Activated T-helper 1 cell treated with anti-CD3 and anti-CD28 coated beads, Interleukin-12 subunit alpha, Interleukin-12 subunit beta, Interleukin-2, Interleukin-4 antibody, amounts not matched to agents 30 ng/mL and 10 ng/mL and 1 ng/mL, durations not matched to agents 14 hours and 24 hours and 36 hours (primary cell): Measurements from ENCODE around the gene FASN. TPM values are rescaled to one million over a fixed set of nuclear protein-coding genes. Genes with fewer than 3 reads are reported as not detected.

Experiments used
- DNase-seq: peaks from one replicate; pipeline ENCODE4 v3.0.0; 2021; ENCODE audit warnings: low spot score
- H3K27ac Mint-ChIP-seq: one replicate; pipeline ENCODE4 v1.8.0; 2021; ENCODE audit warnings: mild to moderate bottlenecking, mixed read lengths
- H3K27me3 Mint-ChIP-seq: one replicate; pipeline ENCODE4 v1.8.0; 2022; ENCODE audit warnings: mild to moderate bottlenecking, moderate library complexity, mixed read lengths; ENCODE audit not compliant: insufficient read depth
- H3K36me3 Mint-ChIP-seq: one replicate; pipeline ENCODE4 v1.8.0; 2021; ENCODE audit warnings: low read depth, mixed read lengths
- H3K4me1 Mint-ChIP-seq: one replicate; pipeline ENCODE4 v1.8.0; 2021; ENCODE audit warnings: low read depth, mixed read lengths
- H3K4me3 Mint-ChIP-seq: one replicate; pipeline ENCODE4 v1.8.0; 2021; ENCODE audit warnings: mild to moderate bottlenecking, moderate library complexity, mixed read lengths
- H3K9me3 Mint-ChIP-seq: one replicate; pipeline ENCODE4 v1.8.0; 2021; ENCODE audit warnings: mixed read lengths
- intact Hi-C: fragments of 100-400 bp; cut with micrococcal nuclease; formaldehyde crosslinking; loops from one replicate; pipeline ENCODE4 v1.15.1; 2024
- total RNA-seq: library from RNA; stranded (reverse); gene quantifications from 2 replicates; pipeline ENCODE4 v1.2.3, GENCODE V29; 2022

Gene FASN
- total RNA-seq, 1 donor from 2014 or later: 421 TPM

- Mint-ChIP-seq H3K9me3 (no peaks in the 10 kb centered on the region), H3K4me3 (peak overlapping the region; percentile 77), H3K36me3 (peaks cover 11% of the 10 kb centered on the region), H3K4me1 (peaks cover 24% of the 10 kb centered on the region), H3K27ac (no peak overlapping the region), H3K27me3 (peaks cover 2% of the 10 kb centered on the region)
- DNase-seq: no peak
- intact Hi-C loops: loop anchor here (5.0 kb wide), 1 partner anchor 164 kb away; the partner anchor contains the start of gene ARHGDIA
Measured at GRCh38 chr17:82035956-82036633, 61.9 kb downstream of the FASN start.

- peaks cover 11% of the 10 kb centered on the region for H3K36me3 Mint-ChIP-seq
Measured at GRCh38 chr17:82035488-82035887, 62.5 kb downstream of the FASN start.

GRCh38 chr17:82034371-82035011 is 63.5 kb downstream of the FASN start:
- no peak for DNase-seq
- peaks cover 24% of the 10 kb centered on the region for H3K4me1 Mint-ChIP-seq
- no peak overlapping the region for H3K27ac Mint-ChIP-seq
- intact Hi-C loops: loop anchor here (5.0 kb wide), 1 partner anchor 162 kb away; the partner anchor contains the start of gene ARHGDIA
- no peaks in the 10 kb centered on the region for H3K9me3 Mint-ChIP-seq
- peaks cover 13% of the 10 kb centered on the region for H3K36me3 Mint-ChIP-seq
- H3K4me3 Mint-ChIP-seq: peak overlapping the region; percentile 77
- no peaks in the 10 kb centered on the region for H3K27me3 Mint-ChIP-seq

More at GRCh38 chr17:82035488-82035887, 62.5 kb downstream of the FASN start:
- intact Hi-C loops: loop anchor here (5.0 kb wide), 1 partner anchor 163 kb away; the partner anchor contains the start of gene ARHGDIA
- Mint-ChIP-seq H3K27ac (peak overlapping the region; percentile 2), H3K9me3 (no peaks in the 10 kb centered on the region), H3K27me3 (peaks cover 2% of the 10 kb centered on the region), H3K4me1 (peaks cover 24% of the 10 kb centered on the region), H3K4me3 (peak overlapping the region; percentile 77)
- no peak for DNase-seq

DNA sequence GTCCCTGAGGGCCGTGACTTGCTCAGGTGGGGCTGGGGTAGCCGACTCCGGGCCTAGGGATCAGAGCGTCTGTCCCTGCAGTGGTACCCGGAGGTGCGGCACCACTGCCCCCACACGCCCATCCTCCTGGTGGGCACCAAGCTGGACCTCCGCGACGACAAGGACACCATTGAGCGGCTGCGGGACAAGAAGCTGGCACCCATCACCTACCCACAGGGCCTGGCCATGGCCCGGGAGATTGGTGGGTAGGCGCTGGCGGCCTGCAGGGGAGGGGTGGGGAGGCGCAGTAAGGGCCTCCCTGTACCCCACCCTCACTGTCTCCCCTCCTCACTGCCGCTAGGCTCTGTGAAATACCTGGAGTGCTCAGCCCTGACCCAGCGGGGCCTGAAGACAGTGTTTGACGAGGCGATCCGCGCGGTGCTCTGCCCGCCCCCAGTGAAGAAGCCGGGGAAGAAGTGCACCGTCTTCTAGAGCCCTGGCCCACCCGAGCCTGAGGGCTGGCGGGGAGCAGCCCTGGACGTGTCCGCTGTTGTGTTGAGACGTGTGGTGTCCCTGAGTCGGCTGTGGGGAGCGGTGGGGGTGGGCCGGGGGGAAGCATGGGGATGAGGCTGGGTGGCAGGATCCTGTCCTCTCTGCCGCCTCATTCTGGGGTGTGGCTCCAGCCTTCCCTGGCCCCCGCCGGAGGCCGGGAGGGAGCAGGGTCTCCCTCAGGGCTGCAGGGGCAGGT is 64.5 kb downstream of the FASN start:
- Mint-ChIP-seq H3K4me3 (peak overlapping the region; percentile 66), H3K36me3 (peaks cover 13% of the 10 kb centered on the region), H3K9me3 (no peaks in the 10 kb centered on the region), H3K27ac (no peak overlapping the region), H3K27me3 (no peaks in the 10 kb centered on the region), H3K4me1 (peaks cover 17% of the 10 kb centered on the region)
- intact Hi-C loops: no loop called here
- DNase-seq: no peak

- intact Hi-C loops: loop anchor here (1.0 to 2.0 kb wide), 2 partner anchors 9 to 55 kb away; partner anchors contain the start of genes ASPSCR1 and LRRC45
- peak overlapping the region; percentile 66 for H3K4me3 Mint-ChIP-seq
- H3K36me3 Mint-ChIP-seq: peaks cover 13% of the 10 kb centered on the region
- peak; percentile 38 for DNase-seq
- peaks cover 10% of the 10 kb centered on the region for H3K4me1 Mint-ChIP-seq
- no peaks in the 10 kb centered on the region for H3K9me3 Mint-ChIP-seq
- no peaks in the 10 kb centered on the region for H3K27me3 Mint-ChIP-seq
- no peak overlapping the region for H3K27ac Mint-ChIP-seq
Measured at GRCh38 chr17:82031885-82032627, 66.0 kb downstream of the FASN start.

- no peaks in the 10 kb centered on the region for H3K9me3 Mint-ChIP-seq
- H3K4me1 Mint-ChIP-seq: peaks cover 10% of the 10 kb centered on the region
- intact Hi-C loops: loop anchor here (1.0 to 2.0 kb wide), 2 partner anchors 8 to 55 kb away; partner anchors contain the start of genes ASPSCR1 and LRRC45
- H3K4me3 Mint-ChIP-seq: peak within 1 kb of the TSS; percentile 87
- H3K27ac Mint-ChIP-seq: peak within 1 kb of the TSS; percentile 84
- DNase-seq: no peak
- peaks cover 13% of the 10 kb centered on the region for H3K36me3 Mint-ChIP-seq
- H3K27me3 Mint-ChIP-seq: no peaks in the 10 kb centered on the region
Measured at GRCh38 chr17:82031303-82031884, 66.6 kb downstream of the FASN start, which contains the start of gene RAC3. Gene RAC3 (plus strand): TSS chr17:82031678. CDS start chr17:82031762, 84 bp downstream.

DNA sequence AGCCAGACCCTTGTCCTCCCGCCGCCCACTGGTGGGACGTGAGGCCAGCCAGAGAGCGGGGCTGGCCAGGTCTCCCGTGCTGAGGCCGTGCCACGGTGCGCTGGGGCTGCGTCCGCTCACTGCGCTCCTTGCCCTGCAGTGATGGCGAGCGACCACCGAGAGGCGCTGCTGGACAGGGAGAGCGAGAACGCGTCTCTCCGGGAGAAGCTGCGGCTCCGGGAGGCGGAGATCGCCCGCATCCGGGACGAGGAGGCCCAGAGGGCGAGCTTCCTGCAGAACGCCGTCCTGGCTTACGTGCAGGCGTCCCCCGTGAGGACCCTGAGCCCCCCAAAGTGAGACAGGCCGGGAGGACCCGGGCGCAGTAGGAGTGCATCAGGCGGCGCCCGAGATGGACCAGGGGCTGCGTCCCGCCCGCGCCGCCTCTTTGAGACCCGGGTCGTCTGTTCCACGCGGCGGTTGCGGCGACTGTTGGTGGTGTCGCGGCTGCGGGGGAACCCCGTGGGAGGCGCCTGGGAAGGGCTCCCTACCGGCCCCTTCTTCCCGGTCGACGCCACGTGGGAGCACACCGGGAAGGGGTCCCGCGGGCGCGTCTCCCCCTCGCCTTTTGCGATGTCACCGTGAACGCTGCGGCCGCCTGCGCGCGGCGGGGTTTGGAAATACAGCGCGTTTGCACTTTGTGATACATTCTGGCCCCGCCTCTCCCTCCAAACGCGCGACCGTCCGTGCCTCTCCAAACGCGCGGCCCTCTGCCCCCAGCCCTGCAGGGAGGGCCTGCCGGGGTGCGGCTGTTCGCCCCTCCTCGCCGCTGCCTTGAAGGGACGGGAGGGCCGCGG is 67.3 kb downstream of the FASN start:
- intact Hi-C loops: loop anchor here (1.0 to 2.0 kb wide), 3 partner anchors 7 to 124 kb away; partner anchors contain the start of genes ASPSCR1 and LRRC45
- Mint-ChIP-seq H3K4me3 (peak overlapping the region; percentile 87), H3K27ac (peak overlapping the region; percentile 84), H3K4me1 (peaks cover 8% of the 10 kb centered on the region), H3K9me3 (no peaks in the 10 kb centered on the region), H3K36me3 (peaks cover 12% of the 10 kb centered on the region), H3K27me3 (no peaks in the 10 kb centered on the region)
- peak; percentile 84 for DNase-seq

DNA sequence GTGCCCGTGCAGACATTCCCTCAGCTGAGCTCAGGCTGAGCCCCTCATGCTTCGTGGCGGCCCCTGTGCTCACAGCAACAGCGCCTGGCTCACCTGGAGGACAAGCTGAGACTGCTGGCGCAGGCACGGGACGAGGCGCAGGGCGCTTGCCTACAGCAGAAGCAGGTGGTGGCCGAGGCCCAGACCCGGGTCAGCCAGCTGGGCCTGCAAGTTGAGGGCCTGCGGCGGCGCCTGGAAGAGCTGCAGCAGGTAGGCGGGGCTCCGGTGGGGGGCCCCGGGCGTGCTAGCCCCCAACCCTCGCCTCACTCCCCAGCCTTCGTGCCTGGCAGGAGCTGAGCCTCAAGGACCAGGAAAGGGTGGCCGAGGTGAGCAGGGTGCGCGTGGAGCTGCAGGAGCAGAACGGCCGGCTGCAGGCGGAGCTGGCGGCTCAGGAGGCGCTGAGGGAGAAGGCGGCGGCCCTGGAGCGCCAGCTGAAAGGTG is 68.0 kb downstream of the FASN start:
- Mint-ChIP-seq H3K4me3 (peak overlapping the region; percentile 66), H3K36me3 (peaks cover 5% of the 10 kb centered on the region), H3K27ac (no peak overlapping the region), H3K27me3 (no peaks in the 10 kb centered on the region), H3K9me3 (no peaks in the 10 kb centered on the region), H3K4me1 (peaks cover 2% of the 10 kb centered on the region)
- DNase-seq: no peak
- intact Hi-C loops: loop anchor here (1.0 to 10.0 kb wide), 3 partner anchors 53 to 265 kb away; partner anchors contain the start of gene ASPSCR1

GRCh38 chr17:82029391-82029790 is 68.6 kb downstream of the FASN start:
- Mint-ChIP-seq H3K9me3 (no peaks in the 10 kb centered on the region), H3K36me3 (peaks cover 3% of the 10 kb centered on the region), H3K4me3 (peak overlapping the region; percentile 66), H3K27ac (peak overlapping the region; percentile 52), H3K27me3 (no peaks in the 10 kb centered on the region), H3K4me1 (no peaks in the 10 kb centered on the region)
- no peak for DNase-seq
- intact Hi-C loops: loop anchor here (10.0 kb wide), 1 partner anchor 265 kb away; no protein-coding TSS in a partner anchor

DNA sequence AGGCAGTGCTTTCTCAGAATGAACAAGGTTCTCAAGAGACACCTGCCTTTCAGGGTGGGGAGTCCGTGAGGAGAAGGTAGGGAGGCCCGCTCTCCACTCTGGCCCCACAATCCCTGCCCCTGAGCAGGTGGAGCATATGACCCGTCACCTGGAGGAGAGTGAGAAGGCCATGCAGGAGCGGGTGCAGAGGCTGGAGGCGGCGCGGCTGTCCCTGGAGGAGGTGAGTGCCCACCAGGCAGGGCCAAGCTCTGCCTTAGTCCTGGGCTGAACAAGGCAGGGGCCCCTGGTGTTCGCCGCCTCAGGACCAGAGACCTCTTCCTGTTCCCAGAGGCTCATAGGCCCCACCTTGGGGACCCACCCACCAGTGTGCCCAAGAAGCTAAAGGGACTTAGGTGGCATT is 69.1 kb downstream of the FASN start:
- Mint-ChIP-seq H3K4me3 (peak overlapping the region; percentile 30), H3K27me3 (no peaks in the 10 kb centered on the region), H3K27ac (no peak overlapping the region), H3K36me3 (peaks cover 5% of the 10 kb centered on the region), H3K9me3 (no peaks in the 10 kb centered on the region), H3K4me1 (peaks cover 3% of the 10 kb centered on the region)
- no peak for DNase-seq
- intact Hi-C loops: loop anchor here (10.0 kb wide), 1 partner anchor 266 kb away; no protein-coding TSS in a partner anchor
